ENCODE results near the gene DUSP28. TPM values are rescaled to one million over a fixed set of nuclear protein-coding genes. Genes with fewer than 3 reads are reported as not detected.

The DUSP28 gene
- total and polyA plus RNA-seq, 4 donors: 1.9 to 4.1 (median 3.0) TPM

DNA sequence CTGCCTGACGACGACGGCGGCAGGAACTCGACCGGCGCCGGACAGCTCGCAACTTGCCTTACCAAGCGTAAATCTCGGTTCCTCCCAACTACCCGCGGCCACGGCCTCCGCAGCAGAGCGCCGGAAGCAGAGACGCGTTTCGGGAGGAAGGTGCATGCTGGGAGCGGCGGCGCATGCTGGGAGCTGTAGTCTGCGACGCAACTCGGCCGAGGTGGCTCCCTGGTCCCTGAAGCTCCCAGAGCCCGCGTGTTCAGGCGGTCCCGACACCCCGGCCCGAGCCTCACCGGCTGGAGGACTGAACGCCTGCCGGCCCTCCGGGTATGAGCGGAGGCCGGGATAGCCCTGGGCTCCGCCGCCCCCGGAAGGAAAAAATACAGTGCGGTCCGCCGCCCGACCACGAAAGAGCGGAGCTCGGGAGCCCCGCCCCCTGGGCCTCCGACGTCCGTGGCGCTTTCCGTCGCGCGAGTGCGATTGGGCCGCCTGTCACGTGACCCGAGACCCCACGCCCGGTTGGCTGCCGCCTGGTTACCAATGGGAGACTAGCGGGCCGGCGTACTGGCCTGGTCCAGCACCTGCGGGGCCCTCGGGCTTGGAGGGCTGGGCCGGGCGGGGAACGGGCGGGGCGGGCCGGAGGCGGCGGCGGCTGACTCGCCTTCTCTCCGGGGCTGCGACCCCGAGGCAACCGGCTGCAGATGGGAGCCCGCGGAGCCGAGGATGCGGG is 26.2 kb downstream of the DUSP28 start, which contains the start of gene CAPN10 (continued):
- TF ChIP-seq YY1 (IDR thresholded peaks at IDR 0.05) (peak; percentile 72), HNF4A (conservative IDR thresholded peaks at IDR 0.05) (no peak), GABPA (IDR thresholded peaks at IDR 0.05 in 1 of 2, conservative IDR thresholded peaks at IDR 0.05 in 1 of 2) (peak in 1 of 2 donors; percentile 91)

DNA sequence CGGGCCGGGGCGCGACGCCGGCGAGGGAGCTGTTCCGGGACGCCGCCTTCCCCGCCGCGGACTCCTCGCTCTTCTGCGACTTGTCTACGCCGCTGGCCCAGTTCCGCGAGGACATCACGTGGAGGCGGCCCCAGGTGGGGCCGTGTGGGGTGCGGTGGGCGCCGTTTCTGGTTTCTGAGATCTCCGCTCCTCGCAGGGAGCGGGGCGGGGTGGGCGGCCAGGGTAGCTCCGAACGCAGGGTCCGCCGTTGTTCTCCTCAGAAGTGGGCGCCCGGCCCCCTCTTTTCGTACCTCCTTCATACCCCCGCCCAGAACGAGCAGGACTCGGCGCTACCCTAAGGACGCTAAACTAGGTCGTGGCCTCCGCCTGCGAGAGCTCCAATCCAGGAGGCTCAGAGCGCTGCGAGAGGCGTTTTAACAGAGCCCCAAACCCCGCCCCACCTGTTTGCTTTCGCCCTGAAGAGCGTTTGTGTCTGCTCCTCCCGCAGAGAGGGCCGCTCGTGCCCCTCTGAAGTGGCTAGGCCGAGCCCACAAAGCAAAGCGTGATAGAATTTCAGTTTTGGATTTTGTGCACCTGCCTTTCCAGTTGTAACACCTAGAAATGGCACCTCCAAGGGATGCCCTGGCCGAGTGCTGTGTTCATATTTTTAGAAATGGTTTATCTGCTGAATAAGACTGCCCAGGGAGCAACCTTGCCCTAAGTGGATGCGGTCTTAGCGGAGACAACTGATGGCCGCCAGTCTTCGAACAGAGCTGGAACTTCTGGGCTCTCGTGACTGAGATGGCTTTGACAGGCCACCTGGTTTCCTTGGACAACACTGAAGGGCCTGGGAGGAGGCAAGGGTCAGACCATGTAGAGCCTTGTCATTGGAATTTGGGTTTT is 27.0 kb downstream of the DUSP28 start:
- TF ChIP-seq HNF4G (IDR thresholded peaks at IDR 0.05) (no peak), EGR1 (IDR thresholded peaks at IDR 0.05; ENCODE audit: low read depth in 2 of 2) (no peak), GABPA (IDR thresholded peaks at IDR 0.05 in 1 of 2, conservative IDR thresholded peaks at IDR 0.05 in 1 of 2) (no peak), REST (IDR thresholded peaks at IDR 0.05) (no peak), HNF4A (conservative IDR thresholded peaks at IDR 0.05) (no peak), NR2F2 (IDR thresholded peaks at IDR 0.05) (no peak), JUND (IDR thresholded peaks at IDR 0.05) (no peak), TAF1 (conservative IDR thresholded peaks at IDR 0.05) (no peak)
- TF ChIP-seq, protein P1, sequence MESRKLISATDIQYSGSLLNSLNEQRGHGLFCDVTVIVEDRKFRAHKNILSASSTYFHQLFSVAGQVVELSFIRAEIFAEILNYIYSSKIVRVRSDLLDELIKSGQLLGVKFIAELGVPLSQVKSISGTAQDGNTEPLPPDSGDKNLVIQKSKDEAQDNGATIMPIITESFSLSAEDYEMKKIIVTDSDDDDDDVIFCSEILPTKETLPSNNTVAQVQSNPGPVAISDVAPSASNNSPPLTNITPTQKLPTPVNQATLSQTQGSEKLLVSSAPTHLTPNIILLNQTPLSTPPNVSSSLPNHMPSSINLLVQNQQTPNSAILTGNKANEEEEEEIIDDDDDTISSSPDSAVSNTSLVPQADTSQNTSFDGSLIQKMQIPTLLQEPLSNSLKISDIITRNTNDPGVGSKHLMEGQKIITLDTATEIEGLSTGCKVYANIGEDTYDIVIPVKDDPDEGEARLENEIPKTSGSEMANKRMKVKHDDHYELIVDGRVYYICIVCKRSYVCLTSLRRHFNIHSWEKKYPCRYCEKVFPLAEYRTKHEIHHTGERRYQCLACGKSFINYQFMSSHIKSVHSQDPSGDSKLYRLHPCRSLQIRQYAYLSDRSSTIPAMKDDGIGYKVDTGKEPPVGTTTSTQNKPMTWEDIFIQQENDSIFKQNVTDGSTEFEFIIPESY (IDR thresholded peaks at IDR 0.05): no peak
- peaks cover 0 to 6% (median 4%) of the 10 kb centered on the region in 4 donors for H3K36me3 ChIP-seq (ENCODE audit: control insufficient read depth in 4 of 4, insufficient read depth in 3 of 4, low read depth in 1 of 4, low read length in 3 of 4)
- H3K27ac ChIP-seq (ENCODE audit: low read depth in 1 of 2, low read length in 2 of 2): peak overlapping the region; percentile 23 to 95
- H3K9me3 ChIP-seq (ENCODE audit: control insufficient read depth in 4 of 4, low read length in 3 of 4): no peaks in the 10 kb centered on the region
- H3K4me3 ChIP-seq (ENCODE audit: low read depth in 1 of 3, low read length in 3 of 3): peak overlapping the region; percentile 36 to 90 (median 80)
- no peaks in the 10 kb centered on the region for H3K27me3 ChIP-seq (ENCODE audit: control insufficient read depth in 4 of 4, insufficient read depth in 4 of 4, low read length in 3 of 4)
- DNase-seq (ENCODE audit: low spot score): peak; percentile 59
- H3K4me1 ChIP-seq (ENCODE audit: control insufficient read depth in 4 of 4, insufficient read depth in 4 of 4, low read length in 3 of 4): peaks cover 18 to 53% (median 40%) of the 10 kb centered on the region in 4 donors
- H3K9ac ChIP-seq (ENCODE audit: low read depth in 1 of 2, low read length in 2 of 2): peak overlapping the region; percentile 33 to 38
- 5% methylated on average over 62 of the region's 62 CpGs for WGBS

DNA sequence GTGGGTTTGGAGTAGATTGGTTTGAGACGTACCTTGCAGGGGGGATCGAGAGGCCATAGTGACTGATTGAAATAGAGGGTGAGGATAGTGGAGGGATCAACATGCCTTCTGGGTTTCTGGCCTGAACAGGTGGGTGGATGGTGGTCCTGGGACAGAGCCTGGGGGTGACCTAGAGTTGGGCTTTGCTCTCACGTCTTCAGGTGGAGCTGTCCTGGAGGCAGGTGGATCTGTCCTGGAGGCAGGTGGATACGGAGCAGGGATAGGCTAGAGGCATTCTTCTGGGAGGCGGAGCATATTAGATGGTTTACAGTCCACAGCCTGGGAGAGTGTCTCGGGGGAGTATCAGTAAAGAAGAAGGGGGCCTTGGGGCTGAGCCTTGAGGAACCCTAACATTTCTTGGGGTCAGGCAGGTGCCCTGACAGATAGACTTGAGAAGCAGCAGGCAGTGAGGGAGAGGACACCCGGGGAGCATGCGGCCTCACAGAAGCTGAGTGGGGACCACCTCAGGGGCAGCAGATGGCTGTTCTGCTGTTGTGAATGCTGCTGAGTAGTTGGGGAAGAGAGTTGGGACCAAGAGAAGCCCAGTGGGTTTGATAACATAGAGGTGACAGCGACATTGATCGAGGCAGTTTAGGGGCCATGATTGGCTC is 28.0 kb downstream of the DUSP28 start:
- Histone ChIP-seq H3K27ac (ENCODE audit: low read depth in 1 of 2, low read length in 2 of 2) (no peak overlapping the region), H3K4me3 (ENCODE audit: low read depth in 1 of 3, low read length in 3 of 3) (no peak overlapping the region), H3K4me1 (ENCODE audit: control insufficient read depth in 4 of 4, insufficient read depth in 4 of 4, low read length in 3 of 4) (peaks cover 18 to 53% (median 40%) of the 10 kb centered on the region in 4 donors), H3K27me3 (ENCODE audit: control insufficient read depth in 4 of 4, insufficient read depth in 4 of 4, low read length in 3 of 4) (no peaks in the 10 kb centered on the region), H3K36me3 (ENCODE audit: control insufficient read depth in 4 of 4, insufficient read depth in 3 of 4, low read depth in 1 of 4, low read length in 3 of 4) (peaks cover 0 to 6% (median 4%) of the 10 kb centered on the region in 4 donors), H3K9ac (ENCODE audit: low read depth in 1 of 2, low read length in 2 of 2) (no peak overlapping the region), H3K9me3 (ENCODE audit: control insufficient read depth in 4 of 4, low read length in 3 of 4) (no peaks in the 10 kb centered on the region)
- WGBS: 93% methylated on average over 10 of the region's 10 CpGs
- TF ChIP-seq HNF4A (conservative IDR thresholded peaks at IDR 0.05) (no peak), TAF1 (conservative IDR thresholded peaks at IDR 0.05) (no peak), ATF3 (IDR thresholded peaks at IDR 0.05) (no peak), JUND (IDR thresholded peaks at IDR 0.05) (no peak), EGR1 (IDR thresholded peaks at IDR 0.05; ENCODE audit: low read depth in 2 of 2) (no peak), FOXA1 (IDR thresholded peaks at IDR 0.05) (no peak), SP1 (IDR thresholded peaks at IDR 0.05) (no peak), YY1 (IDR thresholded peaks at IDR 0.05) (no peak), RXRA (IDR thresholded peaks at IDR 0.05) (no peak)
- TF ChIP-seq, protein P1 (IDR thresholded peaks at IDR 0.05): no peak
- no peak for DNase-seq (ENCODE audit: low spot score)
